H1 (cell line): Measurements from ENCODE around the gene LDHB. TPM values are rescaled to one million over a fixed set of nuclear protein-coding genes. Genes with fewer than 3 reads are reported as not detected.

Experiments
- CHD1 ChIP-seq: IDR thresholded peaks from 2 replicates; pipeline ENCODE4 v1.6.1; 2012; ENCODE audit warnings: low read depth, low read length, improper control_type of control experiment
- CHD2 ChIP-seq: IDR thresholded peaks from 2 replicates; pipeline ENCODE4 v1.6.1; 2012; ENCODE audit warnings: low read length, improper control_type of control experiment
- CHD7 ChIP-seq: fragments of 300-600 bp; sonication (generic); IDR thresholded peaks from 2 replicates; pipeline ENCODE4 v1.7.1; 2012; ENCODE audit warnings: low read length, moderate library complexity, mild to moderate bottlenecking, inconsistent platforms; ENCODE audit not compliant: insufficient replicate concordance
- RFX5 ChIP-seq: IDR thresholded peaks from 2 replicates; pipeline ENCODE4 v1.6.1; 2011; ENCODE audit warnings: low read depth, low read length, improper control_type of control experiment, borderline replicate concordance
- RXRA ChIP-seq: IDR thresholded peaks from 2 replicates; pipeline ENCODE4 v1.6.1; 2011; ENCODE audit warnings: low read depth, mild to moderate bottlenecking, low read length, moderate library complexity; ENCODE audit not compliant: insufficient read depth
- SP1 ChIP-seq: IDR thresholded peaks from 2 replicates; pipeline ENCODE4 v1.6.1; 2011; ENCODE audit warnings: low read depth, low read length
- polyA plus RNA-seq, 7 experiments: library from polyadenylated mRNA; depleted of rRNA in 3 of 7; stranded (reverse) in 5 of 7; unstranded in 2 of 7; fragments of >200 nt in 5 of 7; fragments of 200-250 nt in 2 of 7; gene quantifications; 1 replicate in 5 of 7; 2 replicates in 1 of 7; 4 replicates in 1 of 7; pipeline versions ENCODE4 v1.2.1 to v1.2.3, GENCODE V29; 2011 to 2013; ENCODE audit warnings: missing spikeins in 2 of 7, mixed read lengths in 2 of 7
- total RNA-seq: library from RNA; stranded (reverse); fragmentation: NEBNext Ultra II Directional; extraction: Animal tissue kit (Norgen Biotek cat#: 25700); gene quantifications from 2 replicates; pipeline ENCODE4 v1.2.1, GENCODE V29; 2021

The LDHB gene
- total and polyA plus RNA-seq, 2 of the 8 experiments (the other 6 are each of a cell fraction or from before 2014, with no cell fraction given) = 1,177 to 1,781 TPM

GRCh38 chr12:21677204-21677603 is 19.6 kb upstream of the LDHB start (continued):
- TF ChIP-seq RXRA = no peak
- TF ChIP-seq CHD2 = no peak
- no peak for TF ChIP-seq CHD1
- no peak for TF ChIP-seq SP1
- no peak for TF ChIP-seq RFX5
- TF ChIP-seq CHD7 = no peak
- TF ChIP-seq, all 59 proteins: peak for 0
